ENCODE data around the gene UGCG. TPM values are rescaled to one million over a fixed set of nuclear protein-coding genes. Genes with fewer than 3 reads are reported as not detected.
A peak's percentile ranks its signal among the peaks of the same experiment; 100 is the strongest.

UGCG gene
- 51.6 and 70.9 TPM in 2 replicates for total RNA-seq (ENCODE audit: low replicate concordance)

DNA sequence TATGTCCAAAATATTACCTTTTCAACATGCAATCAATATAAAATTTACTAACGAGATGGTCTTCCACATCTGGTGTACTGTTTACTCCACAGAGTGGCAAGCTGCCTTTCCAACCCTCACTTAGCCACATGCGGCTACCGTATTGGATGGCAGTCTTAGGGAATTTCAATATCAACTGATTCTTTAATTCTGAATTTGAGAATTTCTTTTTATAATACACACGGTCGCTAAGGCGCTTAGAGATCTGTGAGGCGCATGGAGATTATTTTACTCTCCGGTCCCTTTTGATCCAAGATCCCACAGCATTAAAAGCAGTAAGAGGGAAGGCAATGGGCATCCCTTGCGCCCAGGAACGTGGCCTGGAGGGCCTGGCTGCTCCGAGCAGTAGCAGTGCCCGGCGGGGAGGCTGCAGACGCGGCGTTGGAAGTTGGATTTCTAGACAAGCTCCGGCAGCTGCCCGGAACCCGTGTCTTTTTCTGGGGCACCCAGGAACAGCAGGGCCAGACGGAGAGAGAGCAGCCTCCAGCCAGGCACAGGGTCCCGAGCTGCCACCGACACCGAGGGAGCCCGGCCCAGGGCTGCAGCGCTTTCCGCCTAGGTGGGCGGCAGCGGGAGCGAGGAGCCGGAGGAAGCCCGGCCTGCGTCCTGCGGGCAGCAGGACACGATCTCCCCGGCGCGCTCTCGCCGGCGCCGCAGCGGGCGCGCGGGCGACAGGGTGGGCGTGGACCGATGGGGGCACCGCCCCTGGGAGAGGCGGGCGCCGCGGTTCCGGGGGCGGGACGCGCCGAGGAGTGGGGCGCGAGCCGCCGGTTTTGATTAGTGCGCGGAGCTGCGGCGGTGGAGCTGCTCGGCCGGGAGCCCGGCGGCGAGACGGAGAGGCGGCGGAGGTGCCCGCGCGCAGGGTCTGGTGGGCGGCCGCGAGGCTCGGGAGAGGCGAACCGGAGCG, at the start of gene UGCG:
Gene UGCG (plus strand): TSS at position 819 of the 946 bp plus-strand sequence. CDS start 402 bp downstream, outside the sequence.
- TF ChIP-seq, protein P1, sequence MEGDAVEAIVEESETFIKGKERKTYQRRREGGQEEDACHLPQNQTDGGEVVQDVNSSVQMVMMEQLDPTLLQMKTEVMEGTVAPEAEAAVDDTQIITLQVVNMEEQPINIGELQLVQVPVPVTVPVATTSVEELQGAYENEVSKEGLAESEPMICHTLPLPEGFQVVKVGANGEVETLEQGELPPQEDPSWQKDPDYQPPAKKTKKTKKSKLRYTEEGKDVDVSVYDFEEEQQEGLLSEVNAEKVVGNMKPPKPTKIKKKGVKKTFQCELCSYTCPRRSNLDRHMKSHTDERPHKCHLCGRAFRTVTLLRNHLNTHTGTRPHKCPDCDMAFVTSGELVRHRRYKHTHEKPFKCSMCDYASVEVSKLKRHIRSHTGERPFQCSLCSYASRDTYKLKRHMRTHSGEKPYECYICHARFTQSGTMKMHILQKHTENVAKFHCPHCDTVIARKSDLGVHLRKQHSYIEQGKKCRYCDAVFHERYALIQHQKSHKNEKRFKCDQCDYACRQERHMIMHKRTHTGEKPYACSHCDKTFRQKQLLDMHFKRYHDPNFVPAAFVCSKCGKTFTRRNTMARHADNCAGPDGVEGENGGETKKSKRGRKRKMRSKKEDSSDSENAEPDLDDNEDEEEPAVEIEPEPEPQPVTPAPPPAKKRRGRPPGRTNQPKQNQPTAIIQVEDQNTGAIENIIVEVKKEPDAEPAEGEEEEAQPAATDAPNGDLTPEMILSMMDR (IDR thresholded peaks at IDR 0.05; ENCODE audit: insufficient read depth, low read length), result no peak
- peak within 1 kb of the TSS; percentile 92 for H3K4me3 ChIP-seq (ENCODE audit: low read depth, low read length)

DNA sequence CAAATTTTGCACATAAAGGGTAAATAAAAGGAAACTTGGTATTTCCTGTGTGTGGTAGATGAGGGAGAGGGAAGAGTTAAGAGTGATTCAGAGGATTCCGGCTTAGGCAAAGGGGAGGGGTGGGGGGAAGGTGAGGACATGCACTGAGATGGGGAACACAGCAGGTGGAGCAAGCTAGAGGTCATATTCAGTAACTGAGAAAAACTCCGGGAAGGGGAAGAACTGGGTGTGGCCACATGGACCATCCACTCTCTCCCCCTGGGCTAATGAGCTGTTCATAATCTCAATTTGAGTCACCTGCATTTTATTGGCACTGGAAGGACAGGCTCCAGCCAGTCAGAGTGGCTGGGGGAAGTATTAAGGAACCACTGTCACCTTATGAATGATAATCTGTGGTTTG, 45.1 kb upstream of the UGCG start:
- TF ChIP-seq, protein P1 (IDR thresholded peaks at IDR 0.05; ENCODE audit: insufficient read depth, low read length), result no peak
- no peak for DNase-seq (ENCODE audit: low read depth)
- H3K4me3 ChIP-seq (ENCODE audit: low read depth, low read length), result no peak overlapping the region

More for the DNA sequence above, at the start of gene UGCG:
- peak; percentile 83 for DNase-seq (ENCODE audit: low read depth)

DNA sequence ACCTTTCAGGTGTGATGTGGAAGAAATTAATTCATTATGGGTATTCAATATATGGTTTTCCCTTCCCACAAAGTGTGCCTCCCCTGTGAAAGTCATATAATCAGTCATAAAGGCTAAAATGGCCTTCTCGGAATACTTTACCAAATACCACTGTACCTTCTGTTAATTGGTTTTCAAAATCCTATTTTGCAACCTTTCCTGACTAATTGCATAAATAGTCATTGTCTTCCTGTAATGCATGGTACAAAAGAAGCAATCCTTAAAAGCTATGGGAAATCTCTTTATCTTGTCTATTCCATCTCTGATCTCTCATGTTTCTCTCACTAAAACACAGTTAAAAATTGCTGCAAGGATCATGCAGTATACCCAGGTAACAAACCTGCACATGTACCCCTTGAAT, 44.3 kb upstream of the UGCG start:
- DNase-seq (ENCODE audit: low read depth), result no peak

DNA sequence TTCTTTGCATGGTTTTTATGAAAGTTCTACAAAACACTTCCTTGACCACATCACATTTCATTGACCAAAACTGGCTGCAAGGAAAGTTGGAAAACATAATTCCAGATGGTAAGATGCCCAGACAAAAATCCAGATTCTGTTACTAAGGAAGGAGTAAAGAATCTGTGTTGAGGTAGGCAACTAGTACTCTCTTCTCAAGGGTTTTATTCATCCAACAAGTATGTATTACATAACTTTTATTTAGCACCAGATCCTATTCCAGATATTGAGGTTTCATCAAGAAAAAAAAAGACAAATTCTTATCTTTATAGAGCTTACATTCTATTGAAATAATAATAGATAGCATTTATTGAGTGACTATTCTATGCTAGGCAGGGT, 43.2 kb upstream of the UGCG start:
- DNase-seq (ENCODE audit: low read depth), result no peak
- TF ChIP-seq, protein P1 (IDR thresholded peaks at IDR 0.05; ENCODE audit: insufficient read depth, low read length), result no peak

More for the DNA sequence above, 44.3 kb upstream of the UGCG start:
- TF ChIP-seq, protein P1 (IDR thresholded peaks at IDR 0.05; ENCODE audit: insufficient read depth, low read length), result no peak
- H3K4me3 ChIP-seq (ENCODE audit: low read depth, low read length), result no peak overlapping the region

DNA sequence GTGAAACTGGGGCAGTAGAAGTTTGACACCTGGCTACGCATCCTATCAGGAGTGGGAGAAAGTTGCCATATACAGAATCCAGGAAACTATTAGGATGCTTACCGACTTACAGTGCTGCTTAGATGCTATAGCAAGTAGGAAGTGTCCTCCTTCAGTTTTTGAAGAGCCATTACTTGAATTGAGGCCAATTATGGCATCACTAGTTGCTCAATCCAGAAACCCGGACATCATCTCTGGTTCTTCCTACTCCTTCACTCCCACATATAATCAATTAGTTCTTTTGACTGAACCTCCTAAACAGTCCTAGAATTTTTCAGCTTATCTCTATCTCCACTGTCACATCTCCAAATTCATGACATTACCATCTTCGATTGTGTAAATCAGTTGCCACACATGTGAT, 41.8 kb upstream of the UGCG start:
- DNase-seq (ENCODE audit: low read depth), result peak; percentile 24
- H3K4me3 ChIP-seq (ENCODE audit: low read depth, low read length), result no peak overlapping the region
- TF ChIP-seq, protein P1 (IDR thresholded peaks at IDR 0.05; ENCODE audit: insufficient read depth, low read length), result no peak

More for the DNA sequence above, 43.2 kb upstream of the UGCG start:
- H3K4me3 ChIP-seq (ENCODE audit: low read depth, low read length), result no peak overlapping the region

DNA sequence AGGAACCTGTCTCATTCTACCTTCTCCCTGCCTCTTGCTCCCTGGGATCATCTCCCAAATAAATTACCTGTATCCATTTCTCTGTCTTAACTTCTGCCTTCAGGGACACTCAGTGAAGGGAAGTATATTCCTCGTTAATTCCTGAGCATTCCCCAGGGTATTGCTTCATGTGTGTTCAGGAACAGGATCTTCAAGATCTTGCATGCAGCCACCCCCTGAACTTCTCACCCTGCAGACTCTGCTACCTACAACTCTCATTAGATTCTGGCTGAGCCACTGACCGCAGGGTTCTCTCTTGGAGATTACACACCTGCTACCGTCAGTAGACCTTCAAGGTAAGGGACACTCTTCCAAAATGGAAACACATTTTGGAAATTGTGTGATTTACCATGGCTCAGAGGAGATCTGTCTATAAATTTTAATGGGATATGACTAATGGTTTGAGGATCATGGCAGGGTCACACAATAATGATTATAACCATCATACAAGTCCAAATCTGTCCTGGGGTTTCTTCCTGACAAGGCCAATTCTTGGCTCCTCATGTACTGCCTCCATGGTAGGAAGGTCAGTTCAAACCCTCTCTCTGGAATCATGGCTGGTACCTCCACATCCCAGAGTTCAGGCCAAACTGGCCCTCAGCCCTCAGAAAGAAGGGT, 38.9 kb upstream of the UGCG start:
- H3K4me3 ChIP-seq (ENCODE audit: low read depth, low read length), result no peak overlapping the region
- no peak for DNase-seq (ENCODE audit: low read depth)
- TF ChIP-seq, protein P1 (IDR thresholded peaks at IDR 0.05; ENCODE audit: insufficient read depth, low read length), result no peak
